Right lobe of liver (tissue), 6 donors: ENCODE measurements around the gene MYEOV. TPM values are rescaled to one million over a fixed set of nuclear protein-coding genes. Genes with fewer than 3 reads are reported as not detected.

ENCODE experiments used
- ATAC-seq, 4 donors: fragments of 200-7000 bp; cut with Tn5 transposase; one replicate each; pipeline ENCODE4 v1.9.1; 2020; ENCODE audit warnings: mild to moderate bottlenecking in 4 of 4, moderate library complexity in 4 of 4
- DNase-seq, 3 donors: peaks; one replicate each; pipeline ENCODE4 v3.0.0-alpha.2; 2020
- H3K27ac ChIP-seq, 3 donors: fragments of 200-600 bp; one replicate each; pipeline ENCODE4 v1.8.0; 2022
- H3K27me3 ChIP-seq, 2 donors: fragments of 200-600 bp; one replicate each; pipeline ENCODE4 v1.8.0; 2022
- H3K36me3 ChIP-seq, 4 donors: fragments of 200-600 bp; sonication (generic) in 1 of 4; one replicate each; pipeline versions ENCODE4 v1.5.1 to v1.8.0; 2017 to 2022; ENCODE audit warnings: control low read depth in 1 of 4
- H3K4me1 ChIP-seq, 4 donors: fragments of 200-600 bp; sonication (generic) in 1 of 4; one replicate each; pipeline versions ENCODE4 v1.5.1 to v1.8.0; 2017 to 2022; ENCODE audit warnings: control low read depth in 1 of 4
- H3K4me3 ChIP-seq, 3 donors: fragments of 200-600 bp; one replicate each; pipeline ENCODE4 v1.8.0; 2022
- H3K9me3 ChIP-seq, 4 donors: fragments of 200-600 bp; sonication (generic) in 1 of 4; one replicate each; pipeline versions ENCODE4 v1.5.1 to v1.8.0; 2017 to 2022; ENCODE audit warnings: control low read depth in 1 of 4
- POLR2A ChIP-seq: fragments of 450-650 bp; IDR thresholded peaks from one replicate; pipeline ENCODE4 v1.6.1; 2017; ENCODE audit warnings: antibody characterized with exemption, mild to moderate bottlenecking
- WGBS: methylation state at CpG from one replicate; pipeline ENCODE4 v1.1.6; 2018; ENCODE audit warnings: low coverage, low lambda C conversion rate; ENCODE audit not compliant: insufficient coverage; ENCODE audit errors: missing lambda C conversion rate; 5-methylcytosine and 5-hydroxymethylcytosine counted together
- intact Hi-C, 2 donors: fragments of 100-400 bp; cut with DNase I; formaldehyde crosslinking; loops; one replicate each; pipeline versions ENCODE4 v1.11.2 to v1.14.1; 2022
- total RNA-seq, 6 experiments: library from RNA; depleted of rRNA in 2 of 6; stranded (reverse); fragments of >200 nt in 2 of 6; fragmentation: NEBNext Ultra II Directional in 3 of 6; extraction: Animal tissue kit (Norgen Biotek cat#: 25700) in 3 of 6; gene quantifications; one replicate each; pipeline versions ENCODE4 v1.1.0 to v1.2.4, GENCODE V29; 2016 to 2023
- TF ChIP-seq, protein P1 (sequence below), 4 donors: fragments of 200-600 bp in 3 of 4; fragments of 450-650 bp in 1 of 4; IDR thresholded peaks; one replicate each; pipeline versions ENCODE4 v1.5.1 to v1.8.0; 2016 to 2022; ENCODE audit warnings: antibody characterized with exemption in 4 of 4, mild to moderate bottlenecking in 2 of 4
- donor health status: DM: no; HTN: yes; CAD: no.
- donor health status: DM: no; HTN: no; CAD: no.
- donor health status: DM: no; HTN: no; CAD: no.
- donor health status: DM: no; HTN: yes; CAD: no.
- donor health status: DM: no; HTN: yes; CAD: no.

The MYEOV gene
- total RNA-seq, 6 experiments from 2014 or later: 0.25 to 1.2 (median 0.70) TPM; not detected in 2

DNA sequence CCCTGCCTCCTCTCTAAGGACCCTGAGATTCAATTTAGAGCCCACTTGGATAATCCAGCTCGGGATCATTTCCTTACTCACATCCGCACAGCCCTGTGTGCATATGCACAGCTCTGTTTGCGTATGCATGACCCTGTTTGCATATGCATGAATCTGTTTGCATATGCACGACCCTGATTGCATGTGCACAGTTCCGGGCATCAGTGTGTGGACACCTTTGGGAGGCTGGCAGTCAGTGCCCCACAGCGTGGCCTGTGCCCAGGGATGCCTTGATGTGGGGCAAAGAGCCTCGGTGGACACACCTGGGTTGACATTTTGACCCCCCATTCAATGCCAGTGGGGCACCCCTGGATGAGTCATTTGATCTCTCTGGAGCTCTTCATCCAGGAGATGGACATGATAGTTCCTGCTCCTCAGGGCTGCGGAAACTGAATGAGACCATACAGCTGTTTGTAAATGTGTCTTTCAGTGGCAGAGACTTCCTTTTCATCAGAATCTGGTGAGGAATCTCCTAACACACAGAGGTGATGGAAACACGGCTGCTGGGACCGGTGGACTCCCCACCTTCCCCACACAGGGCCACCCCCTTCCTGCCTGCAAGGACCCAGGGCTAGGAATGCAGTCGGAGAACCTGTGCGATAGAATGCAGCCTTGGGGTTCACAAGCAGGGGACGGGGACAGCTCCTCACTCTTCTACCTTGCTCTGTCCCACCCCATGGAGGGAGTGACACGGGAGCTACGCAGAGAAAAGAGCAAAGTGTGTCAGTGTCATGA, 41.2 kb downstream of the MYEOV start:
- H3K27me3 ChIP-seq: no peaks in the 10 kb centered on the region
- DNase-seq: peak in 1 of 3 donors; percentile 21
- TF ChIP-seq, protein P1, sequence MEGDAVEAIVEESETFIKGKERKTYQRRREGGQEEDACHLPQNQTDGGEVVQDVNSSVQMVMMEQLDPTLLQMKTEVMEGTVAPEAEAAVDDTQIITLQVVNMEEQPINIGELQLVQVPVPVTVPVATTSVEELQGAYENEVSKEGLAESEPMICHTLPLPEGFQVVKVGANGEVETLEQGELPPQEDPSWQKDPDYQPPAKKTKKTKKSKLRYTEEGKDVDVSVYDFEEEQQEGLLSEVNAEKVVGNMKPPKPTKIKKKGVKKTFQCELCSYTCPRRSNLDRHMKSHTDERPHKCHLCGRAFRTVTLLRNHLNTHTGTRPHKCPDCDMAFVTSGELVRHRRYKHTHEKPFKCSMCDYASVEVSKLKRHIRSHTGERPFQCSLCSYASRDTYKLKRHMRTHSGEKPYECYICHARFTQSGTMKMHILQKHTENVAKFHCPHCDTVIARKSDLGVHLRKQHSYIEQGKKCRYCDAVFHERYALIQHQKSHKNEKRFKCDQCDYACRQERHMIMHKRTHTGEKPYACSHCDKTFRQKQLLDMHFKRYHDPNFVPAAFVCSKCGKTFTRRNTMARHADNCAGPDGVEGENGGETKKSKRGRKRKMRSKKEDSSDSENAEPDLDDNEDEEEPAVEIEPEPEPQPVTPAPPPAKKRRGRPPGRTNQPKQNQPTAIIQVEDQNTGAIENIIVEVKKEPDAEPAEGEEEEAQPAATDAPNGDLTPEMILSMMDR (IDR thresholded peaks at IDR 0.05): no peak
- no peak for TF ChIP-seq POLR2A
- H3K4me1 ChIP-seq: no peaks in the 10 kb centered on the region
- no peaks in the 10 kb centered on the region for H3K36me3 ChIP-seq
- H3K4me3 ChIP-seq: no peak overlapping the region
- no peak for ATAC-seq
- intact Hi-C loops: no loop called here
- 84% methylated on average over 8 of the region's 15 CpGs for WGBS
- H3K27ac ChIP-seq: no peak overlapping the region
- no peaks in the 10 kb centered on the region for H3K9me3 ChIP-seq

DNA sequence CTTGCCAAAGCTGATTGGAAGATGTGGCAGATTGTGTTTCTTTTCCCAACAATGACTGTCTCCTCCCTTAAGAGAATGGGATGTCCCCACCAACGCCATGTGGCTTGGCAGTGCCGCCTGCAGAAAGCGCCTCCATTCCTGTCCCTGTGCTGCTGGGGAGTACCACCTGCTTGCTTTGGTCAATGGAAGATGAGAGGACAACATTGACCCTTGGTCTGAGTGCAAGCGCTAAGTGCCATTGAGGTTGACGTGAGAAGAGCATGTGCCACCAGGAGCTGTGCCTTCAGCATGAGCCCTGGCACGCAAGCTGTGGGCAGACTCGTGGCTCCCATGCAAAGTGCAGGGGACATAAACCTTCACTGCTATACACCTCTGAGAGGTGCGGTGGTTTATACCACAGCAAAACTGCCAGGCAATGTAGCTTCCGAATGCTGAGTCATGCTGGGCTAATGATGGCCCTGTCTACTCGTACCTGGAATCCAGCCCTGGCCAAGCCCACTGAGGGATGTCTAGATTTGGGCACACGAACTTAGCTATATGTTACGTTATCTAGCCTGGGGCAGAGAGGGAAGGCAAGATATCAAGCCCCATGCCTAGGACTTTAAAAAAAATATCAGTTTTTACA, 41.9 kb downstream of the MYEOV start:
- H3K36me3 ChIP-seq: no peaks in the 10 kb centered on the region
- no peaks in the 10 kb centered on the region for H3K27me3 ChIP-seq
- no peak overlapping the region for H3K27ac ChIP-seq
- H3K9me3 ChIP-seq: no peaks in the 10 kb centered on the region
- 76% methylated on average over 3 of the region's 12 CpGs for WGBS
- ATAC-seq (no peak), DNase-seq (peak in 1 of 3 donors; percentile 29)
- intact Hi-C loops: no loop called here
- TF ChIP-seq POLR2A: no peak
- TF ChIP-seq, protein P1 (IDR thresholded peaks at IDR 0.05): no peak
- no peaks in the 10 kb centered on the region for H3K4me1 ChIP-seq
- H3K4me3 ChIP-seq: no peak overlapping the region

DNA sequence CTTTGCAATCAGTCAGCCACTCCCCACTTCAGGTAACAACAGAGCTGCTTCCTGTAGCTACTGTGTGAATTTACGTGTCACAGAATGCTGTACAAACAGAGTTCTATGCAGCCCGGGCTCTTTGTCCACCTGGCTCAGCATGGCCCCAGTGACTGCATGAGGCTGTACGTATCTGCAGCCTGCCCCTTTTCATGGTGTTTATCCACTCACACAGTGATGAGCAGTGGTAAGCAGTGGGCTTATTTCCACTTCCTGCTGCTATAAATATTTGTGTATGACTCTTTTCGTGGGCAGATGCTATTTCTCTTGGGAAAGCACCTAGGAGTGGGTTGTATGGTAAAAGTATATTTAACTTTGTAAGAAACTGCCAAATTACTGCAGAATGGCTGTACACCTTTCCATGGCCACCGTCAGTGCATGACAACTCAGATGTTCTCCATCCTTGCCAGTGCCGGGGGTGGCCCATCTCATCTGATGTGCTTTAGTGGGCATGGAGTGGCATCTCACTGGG, 43.3 kb downstream of the MYEOV start:
- H3K4me3 ChIP-seq: no peak overlapping the region
- no peaks in the 10 kb centered on the region for H3K4me1 ChIP-seq
- no peaks in the 10 kb centered on the region for H3K27me3 ChIP-seq
- H3K27ac ChIP-seq: no peak overlapping the region
- WGBS: 35% methylated on average over 2 of the region's 6 CpGs
- TF ChIP-seq, protein P1 (IDR thresholded peaks at IDR 0.05): no peak
- TF ChIP-seq POLR2A: no peak
- ATAC-seq: peak in 1 of 4 donors; percentile 50
- intact Hi-C loops: no loop called here
- peak in 1 of 3 donors; percentile 17 for DNase-seq
- no peaks in the 10 kb centered on the region for H3K9me3 ChIP-seq
- H3K36me3 ChIP-seq: no peaks in the 10 kb centered on the region

DNA sequence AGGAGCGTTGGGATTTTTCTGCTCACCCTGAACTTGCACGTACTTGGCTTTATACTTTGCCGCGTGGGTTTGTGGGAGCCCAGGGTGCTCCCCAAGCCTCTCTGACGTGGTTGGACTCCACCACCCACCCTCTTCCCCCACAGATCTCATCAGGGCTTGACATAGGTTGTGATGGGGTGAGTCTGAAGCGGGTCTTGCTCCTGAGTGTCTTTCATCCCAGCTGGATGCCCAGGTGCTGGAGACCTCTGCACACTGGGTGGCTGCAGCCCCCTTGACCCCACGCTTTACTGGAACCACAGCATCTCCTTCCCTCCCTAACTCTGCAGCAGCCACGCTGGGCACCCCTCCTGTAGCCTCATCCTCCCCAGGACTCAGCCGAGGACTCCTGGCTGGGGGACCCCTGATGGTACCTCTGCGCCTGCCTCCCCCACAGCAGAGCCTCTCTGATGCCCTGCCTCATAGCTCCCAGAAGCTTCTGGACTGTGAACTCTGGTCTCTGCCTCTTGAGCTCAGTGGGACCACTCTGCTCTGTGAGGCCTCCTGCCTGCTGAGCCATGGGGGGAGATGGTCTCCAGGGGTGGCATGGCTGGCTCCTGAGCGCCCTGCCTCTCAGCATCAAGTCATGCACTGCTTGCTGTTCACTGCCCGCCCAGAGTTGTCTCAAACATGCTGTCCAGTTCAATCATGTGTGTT, 45.2 kb downstream of the MYEOV start:
- DNase-seq: peak in 1 of 3 donors; percentile 31
- ATAC-seq: no peak
- no peak overlapping the region for H3K4me3 ChIP-seq
- WGBS: 86% methylated on average over 6 of the region's 12 CpGs
- intact Hi-C loops: no loop called here
- no peaks in the 10 kb centered on the region for H3K36me3 ChIP-seq
- TF ChIP-seq, protein P1 (IDR thresholded peaks at IDR 0.05): no peak
- no peak for TF ChIP-seq POLR2A
- H3K27ac ChIP-seq: no peak overlapping the region
- no peaks in the 10 kb centered on the region for H3K4me1 ChIP-seq
- H3K9me3 ChIP-seq: no peaks in the 10 kb centered on the region
- no peaks in the 10 kb centered on the region for H3K27me3 ChIP-seq
